A673 (cell line): Measurements from ENCODE around the gene JMJD1C. TPM values are rescaled to one million over a fixed set of nuclear protein-coding genes. Genes with fewer than 3 reads are reported as not detected.
A peak's percentile ranks its signal among the peaks of the same experiment; 100 is the strongest.

Experiments
- BruUV-seq: library from RNA; stranded (reverse); fragments of 400-500 nt; replicated peaks from 2 replicates; lab custom pipeline; 2021; lab: Mats Ljungman, UMichigan
- CTCF ChIA-PET: fragments of 300-600 bp; sonication (Branson Sonifier 250); formaldehyde crosslinking; loops from one replicate; lab custom pipeline; 2022; ENCODE audit warnings: antibody characterized with exemption; lab: Charles Lee
- POLR2A ChIA-PET: fragments of 300-600 bp; sonication (Branson Sonifier 250); formaldehyde crosslinking; loops from one replicate; lab custom pipeline; 2022; ENCODE audit warnings: antibody characterized with exemption; ENCODE audit not compliant: low non-redundant PET; lab: Charles Lee
- DNase-seq: peaks from one replicate; pipeline ENCODE4 v3.0.0-alpha.2; 2015; ENCODE audit warnings: low spot score
- H3K27ac ChIP-seq: fragments of 200-600 bp; sonication (generic); 2 replicates; pipeline ENCODE4 v1.5.1; 2016; ENCODE audit warnings: mixed run types, low read depth, mild to moderate bottlenecking, mixed read lengths, antibody characterized with exemption, low read length; ENCODE audit not compliant: poor library complexity, severe bottlenecking
- H3K27me3 ChIP-seq: fragments of 200-600 bp; sonication (generic); replicated peaks from 2 replicates; pipeline ENCODE4 v1.6.1; 2017; ENCODE audit warnings: mixed run types, low read depth, mild to moderate bottlenecking, mixed read lengths, antibody characterized with exemption, low read length; ENCODE audit not compliant: insufficient read depth, poor library complexity
- H3K36me3 ChIP-seq: fragments of 200-600 bp; sonication (generic); 2 replicates; pipeline ENCODE4 v1.6.1; 2016; ENCODE audit warnings: mixed run types, mild to moderate bottlenecking, mixed read lengths, antibody characterized with exemption, low read length; ENCODE audit not compliant: insufficient read depth, poor library complexity, severe bottlenecking
- H3K4me1 ChIP-seq: fragments of 200-600 bp; sonication (generic); 2 replicates; pipeline ENCODE4 v1.6.1; 2017; ENCODE audit warnings: mixed run types, mild to moderate bottlenecking, mixed read lengths, antibody characterized with exemption, low read length; ENCODE audit not compliant: insufficient read depth, poor library complexity, severe bottlenecking
- H3K4me3 ChIP-seq: fragments of 200-600 bp; sonication (generic); 2 replicates; pipeline ENCODE4 v1.5.1; 2016; ENCODE audit warnings: low read depth, mixed run types, mild to moderate bottlenecking, mixed read lengths, low read length; ENCODE audit not compliant: poor library complexity, severe bottlenecking
- H3K9me3 ChIP-seq: fragments of 200-600 bp; sonication (generic); 2 replicates; pipeline ENCODE4 v1.6.1; 2016; ENCODE audit warnings: mixed run types, low read depth, mild to moderate bottlenecking, mixed read lengths, antibody characterized with exemption, low read length; ENCODE audit not compliant: poor library complexity, severe bottlenecking
- EZH2 ChIP-seq: fragments of 200-600 bp; sonication (generic); IDR thresholded peaks from 2 replicates; pipeline ENCODE4 v1.6.1; 2017; ENCODE audit warnings: borderline replicate concordance, low read depth, mild to moderate bottlenecking, mixed read lengths, antibody characterized with exemption, low read length; ENCODE audit not compliant: poor library complexity, severe bottlenecking
- intact Hi-C: fragments of 100-400 bp; cut with micrococcal nuclease; formaldehyde crosslinking; loops from one replicate; pipeline ENCODE4 v1.10.0; 2022; ENCODE audit not compliant: unreplicated experiment
- total RNA-seq: library from RNA; stranded (reverse); gene quantifications from 2 replicates; pipeline ENCODE4 v1.2.3, GENCODE V29; 2021
- TF ChIP-seq, protein P1 (sequence below): fragments of 300-800, 200-600 bp; sonication (generic); conservative IDR thresholded peaks from 2 replicates; pipeline ENCODE4 v1.5.1; 2017; ENCODE audit warnings: low read depth, mild to moderate bottlenecking, antibody characterized with exemption, low read length, moderate library complexity, mixed read lengths

The JMJD1C gene
- total RNA-seq, 1 experiment from 2014 or later: 71.4 TPM

DNA sequence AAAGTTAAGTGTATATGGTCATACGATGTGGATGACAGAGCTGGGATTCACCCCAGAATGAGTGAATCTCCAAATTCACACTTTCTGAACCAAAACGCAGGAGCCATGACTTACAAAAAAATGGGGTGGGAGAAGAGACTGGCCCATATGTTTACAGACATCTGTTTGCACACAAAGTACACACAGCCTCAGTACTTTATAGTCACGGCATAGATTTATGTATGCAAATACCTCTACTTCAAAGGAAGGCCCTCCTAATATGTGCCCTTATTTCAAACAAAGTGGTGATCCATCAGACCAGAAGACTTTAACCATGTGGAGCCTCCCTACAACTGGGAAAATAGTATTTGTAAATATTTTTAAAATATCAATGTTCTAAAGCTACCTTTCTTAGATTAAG is 22.2 kb upstream of the JMJD1C start:
- intact Hi-C loops: no loop called here
- H3K9me3 ChIP-seq: peaks cover 6% of the 10 kb centered on the region
- no peak overlapping the region for H3K27ac ChIP-seq
- DNase-seq: no peak
- H3K36me3 ChIP-seq: no peaks in the 10 kb centered on the region
- peaks cover 49% of the 10 kb centered on the region for H3K4me1 ChIP-seq
- no peak for TF ChIP-seq EZH2
- H3K27me3 ChIP-seq: no peaks in the 10 kb centered on the region
- POLR2A ChIA-PET: no interaction called here
- no peak overlapping the region for H3K4me3 ChIP-seq
- BruUV-seq: no TSS peak
- CTCF ChIA-PET: no interaction called here

DNA sequence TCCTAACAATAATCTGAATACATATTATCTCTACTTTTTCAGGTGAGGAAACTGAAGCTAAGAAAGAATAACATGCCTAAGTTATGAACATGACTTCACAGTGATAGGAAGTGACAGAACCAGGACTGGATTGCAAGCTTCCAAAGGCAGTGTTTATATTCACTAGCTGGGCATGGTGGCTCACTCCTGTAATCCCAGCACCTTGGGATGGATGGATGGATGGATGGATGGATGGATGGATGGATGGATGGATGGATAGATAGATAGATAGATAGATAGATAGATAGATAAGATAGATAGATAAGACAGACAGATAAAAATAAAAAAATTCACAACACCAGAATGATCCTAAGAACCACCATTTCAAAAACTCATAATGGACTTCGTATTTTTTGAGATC is 18.2 kb upstream of the JMJD1C start:
- intact Hi-C loops: no loop called here
- H3K9me3 ChIP-seq: no peaks in the 10 kb centered on the region
- no TSS peak for BruUV-seq
- TF ChIP-seq, protein P1, sequence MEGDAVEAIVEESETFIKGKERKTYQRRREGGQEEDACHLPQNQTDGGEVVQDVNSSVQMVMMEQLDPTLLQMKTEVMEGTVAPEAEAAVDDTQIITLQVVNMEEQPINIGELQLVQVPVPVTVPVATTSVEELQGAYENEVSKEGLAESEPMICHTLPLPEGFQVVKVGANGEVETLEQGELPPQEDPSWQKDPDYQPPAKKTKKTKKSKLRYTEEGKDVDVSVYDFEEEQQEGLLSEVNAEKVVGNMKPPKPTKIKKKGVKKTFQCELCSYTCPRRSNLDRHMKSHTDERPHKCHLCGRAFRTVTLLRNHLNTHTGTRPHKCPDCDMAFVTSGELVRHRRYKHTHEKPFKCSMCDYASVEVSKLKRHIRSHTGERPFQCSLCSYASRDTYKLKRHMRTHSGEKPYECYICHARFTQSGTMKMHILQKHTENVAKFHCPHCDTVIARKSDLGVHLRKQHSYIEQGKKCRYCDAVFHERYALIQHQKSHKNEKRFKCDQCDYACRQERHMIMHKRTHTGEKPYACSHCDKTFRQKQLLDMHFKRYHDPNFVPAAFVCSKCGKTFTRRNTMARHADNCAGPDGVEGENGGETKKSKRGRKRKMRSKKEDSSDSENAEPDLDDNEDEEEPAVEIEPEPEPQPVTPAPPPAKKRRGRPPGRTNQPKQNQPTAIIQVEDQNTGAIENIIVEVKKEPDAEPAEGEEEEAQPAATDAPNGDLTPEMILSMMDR: no peak
- no peak for TF ChIP-seq EZH2
- no peak for DNase-seq
- no peaks in the 10 kb centered on the region for H3K36me3 ChIP-seq
- ChIA-PET CTCF (no interaction called here), POLR2A (no interaction called here)
- H3K4me3 ChIP-seq: no peak overlapping the region
- no peak overlapping the region for H3K27ac ChIP-seq
- H3K27me3 ChIP-seq: no peaks in the 10 kb centered on the region
- peaks cover 63% of the 10 kb centered on the region for H3K4me1 ChIP-seq

DNA sequence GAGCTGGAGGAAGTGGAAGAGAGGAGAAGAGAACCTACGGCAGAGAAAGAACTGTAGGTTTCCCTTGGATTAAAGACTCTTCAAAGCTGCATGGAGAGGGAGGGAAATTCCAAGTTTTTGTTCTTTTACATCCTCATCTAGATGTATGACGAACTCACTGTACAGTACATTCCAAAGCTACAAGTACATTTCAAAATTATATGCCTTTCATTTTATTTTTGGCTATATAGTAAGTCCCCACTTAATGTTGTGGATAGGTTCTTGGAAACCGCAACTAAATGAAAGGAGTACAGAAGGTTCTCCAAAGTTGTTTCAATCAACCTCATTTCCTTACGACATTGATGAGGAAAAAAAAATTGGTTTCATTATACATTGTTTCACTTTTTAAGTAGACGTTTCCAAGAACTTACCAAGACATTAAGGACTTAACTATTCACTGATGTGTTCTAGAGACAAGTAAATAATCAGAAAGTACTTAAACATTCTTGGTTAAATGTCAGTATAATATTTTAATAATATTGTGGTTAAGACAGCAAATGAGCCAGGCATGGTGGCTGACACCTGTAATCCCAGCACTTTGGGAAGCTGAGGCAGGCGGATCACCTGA is 16.1 kb upstream of the JMJD1C start:
- BruUV-seq: no TSS peak
- TF ChIP-seq EZH2: no peak
- TF ChIP-seq, protein P1: no peak
- intact Hi-C loops: no loop called here
- ChIA-PET POLR2A (no interaction called here), CTCF (no interaction called here)
- Histone ChIP-seq H3K27ac (peak overlapping the region; percentile 29), H3K27me3 (no peaks in the 10 kb centered on the region), H3K9me3 (no peaks in the 10 kb centered on the region), H3K36me3 (no peaks in the 10 kb centered on the region), H3K4me3 (no peak overlapping the region), H3K4me1 (peaks cover 65% of the 10 kb centered on the region)
- no peak for DNase-seq

DNA sequence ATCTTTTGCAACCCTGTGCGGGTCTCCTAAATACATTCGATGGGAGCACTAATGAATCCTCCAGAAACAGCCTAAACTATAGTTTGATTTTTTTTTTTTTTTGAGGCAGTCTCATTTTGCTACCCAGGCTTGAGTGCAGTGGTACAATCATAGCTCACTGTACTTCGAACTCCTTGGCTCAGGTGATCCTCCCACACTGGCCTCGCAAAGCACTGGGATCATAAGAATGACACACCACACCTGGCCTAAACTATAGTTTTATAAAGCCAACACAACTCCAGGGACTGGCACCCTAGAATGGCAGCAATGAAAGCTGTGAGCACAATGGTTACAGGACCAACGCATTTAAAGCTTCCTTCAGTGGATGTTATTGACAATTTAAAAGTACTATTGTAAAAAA is 14.5 kb upstream of the JMJD1C start:
- intact Hi-C loops: no loop called here
- Histone ChIP-seq H3K27ac (no peak overlapping the region), H3K4me1 (peaks cover 48% of the 10 kb centered on the region), H3K36me3 (no peaks in the 10 kb centered on the region), H3K9me3 (no peaks in the 10 kb centered on the region), H3K27me3 (no peaks in the 10 kb centered on the region), H3K4me3 (no peak overlapping the region)
- no peak for DNase-seq
- no peak for TF ChIP-seq EZH2
- no TSS peak for BruUV-seq
- POLR2A ChIA-PET: no interaction called here
- CTCF ChIA-PET: no interaction called here
